A673 (cell line): ENCODE results near the gene ACTL10. TPM values are rescaled to one million over a fixed set of nuclear protein-coding genes. Genes with fewer than 3 reads are reported as not detected.

Experiments
- BruUV-seq: library from RNA; stranded (reverse); fragments of 400-500 nt; replicated peaks from 2 replicates; lab custom pipeline; 2021; lab: Mats Ljungman, UMichigan
- CTCF ChIA-PET: fragments of 300-600 bp; sonication (Branson Sonifier 250); formaldehyde crosslinking; loops from one replicate; lab custom pipeline; 2022; ENCODE audit warnings: antibody characterized with exemption; lab: Charles Lee
- POLR2A ChIA-PET: fragments of 300-600 bp; sonication (Branson Sonifier 250); formaldehyde crosslinking; loops from one replicate; lab custom pipeline; 2022; ENCODE audit warnings: antibody characterized with exemption; ENCODE audit not compliant: low non-redundant PET; lab: Charles Lee
- DNase-seq: peaks from one replicate; pipeline ENCODE4 v3.0.0-alpha.2; 2015; ENCODE audit warnings: low spot score
- H3K27ac ChIP-seq: fragments of 200-600 bp; sonication (generic); 2 replicates; pipeline ENCODE4 v1.5.1; 2016; ENCODE audit warnings: mixed run types, low read depth, mild to moderate bottlenecking, mixed read lengths, antibody characterized with exemption, low read length; ENCODE audit not compliant: poor library complexity, severe bottlenecking
- H3K27me3 ChIP-seq: fragments of 200-600 bp; sonication (generic); replicated peaks from 2 replicates; pipeline ENCODE4 v1.6.1; 2017; ENCODE audit warnings: mixed run types, low read depth, mild to moderate bottlenecking, mixed read lengths, antibody characterized with exemption, low read length; ENCODE audit not compliant: insufficient read depth, poor library complexity
- H3K36me3 ChIP-seq: fragments of 200-600 bp; sonication (generic); 2 replicates; pipeline ENCODE4 v1.6.1; 2016; ENCODE audit warnings: mixed run types, mild to moderate bottlenecking, mixed read lengths, antibody characterized with exemption, low read length; ENCODE audit not compliant: insufficient read depth, poor library complexity, severe bottlenecking
- H3K4me1 ChIP-seq: fragments of 200-600 bp; sonication (generic); 2 replicates; pipeline ENCODE4 v1.6.1; 2017; ENCODE audit warnings: mixed run types, mild to moderate bottlenecking, mixed read lengths, antibody characterized with exemption, low read length; ENCODE audit not compliant: insufficient read depth, poor library complexity, severe bottlenecking
- H3K4me3 ChIP-seq: fragments of 200-600 bp; sonication (generic); 2 replicates; pipeline ENCODE4 v1.5.1; 2016; ENCODE audit warnings: low read depth, mixed run types, mild to moderate bottlenecking, mixed read lengths, low read length; ENCODE audit not compliant: poor library complexity, severe bottlenecking
- H3K9me3 ChIP-seq: fragments of 200-600 bp; sonication (generic); 2 replicates; pipeline ENCODE4 v1.6.1; 2016; ENCODE audit warnings: mixed run types, low read depth, mild to moderate bottlenecking, mixed read lengths, antibody characterized with exemption, low read length; ENCODE audit not compliant: poor library complexity, severe bottlenecking
- CTCF ChIP-seq: fragments of 300-800, 200-600 bp; sonication (generic); conservative IDR thresholded peaks from 2 replicates; pipeline ENCODE4 v1.5.1; 2017; ENCODE audit warnings: low read depth, mild to moderate bottlenecking, antibody characterized with exemption, low read length, moderate library complexity, mixed read lengths
- EZH2 ChIP-seq: fragments of 200-600 bp; sonication (generic); IDR thresholded peaks from 2 replicates; pipeline ENCODE4 v1.6.1; 2017; ENCODE audit warnings: borderline replicate concordance, low read depth, mild to moderate bottlenecking, mixed read lengths, antibody characterized with exemption, low read length; ENCODE audit not compliant: poor library complexity, severe bottlenecking
- intact Hi-C: fragments of 100-400 bp; cut with micrococcal nuclease; formaldehyde crosslinking; loops from one replicate; pipeline ENCODE4 v1.10.0; 2022; ENCODE audit not compliant: unreplicated experiment
- total RNA-seq: library from RNA; stranded (reverse); gene quantifications from 2 replicates; pipeline ENCODE4 v1.2.3, GENCODE V29; 2021

Gene ACTL10
- total RNA-seq, 1 experiment from 2014 or later: 0.47 TPM

- peaks cover 5% of the 10 kb centered on the region for H3K4me1 ChIP-seq
- H3K9me3 ChIP-seq: no peaks in the 10 kb centered on the region
- POLR2A ChIA-PET: no interaction called here
- H3K27me3 ChIP-seq: no peaks in the 10 kb centered on the region
- peaks cover 4% of the 10 kb centered on the region for H3K36me3 ChIP-seq
- CTCF ChIA-PET: no interaction called here
- BruUV-seq: no TSS peak
- TF ChIP-seq EZH2 (no peak), CTCF (no peak)
- no peak overlapping the region for H3K27ac ChIP-seq
- intact Hi-C loops: no loop called here
- H3K4me3 ChIP-seq: no peak overlapping the region
- DNase-seq: no peak
Measured at GRCh38 chr20:33624399-33624798, 42.3 kb upstream of the ACTL10 start.

GRCh38 chr20:33626190-33626589 is 40.6 kb upstream of the ACTL10 start:
- TF ChIP-seq CTCF (no peak), EZH2 (no peak)
- CTCF ChIA-PET: no interaction called here
- DNase-seq: no peak
- POLR2A ChIA-PET: no interaction called here
- no TSS peak for BruUV-seq
- no peaks in the 10 kb centered on the region for H3K9me3 ChIP-seq
- intact Hi-C loops: no loop called here
- no peak overlapping the region for H3K4me3 ChIP-seq
- peaks cover 5% of the 10 kb centered on the region for H3K4me1 ChIP-seq
- no peak overlapping the region for H3K27ac ChIP-seq
- H3K27me3 ChIP-seq: no peaks in the 10 kb centered on the region
- peaks cover 4% of the 10 kb centered on the region for H3K36me3 ChIP-seq

GRCh38 chr20:33627577-33628216 is 39.0 kb upstream of the ACTL10 start:
- no peak for DNase-seq
- no peaks in the 10 kb centered on the region for H3K9me3 ChIP-seq
- intact Hi-C loops: no loop called here
- H3K4me3 ChIP-seq: no peak overlapping the region
- ChIA-PET POLR2A (no interaction called here), CTCF (no interaction called here)
- H3K27me3 ChIP-seq: no peaks in the 10 kb centered on the region
- H3K4me1 ChIP-seq: no peaks in the 10 kb centered on the region
- BruUV-seq: no TSS peak
- H3K27ac ChIP-seq: no peak overlapping the region
- peaks cover 6% of the 10 kb centered on the region for H3K36me3 ChIP-seq
- no peak for TF ChIP-seq CTCF
- no peak for TF ChIP-seq EZH2
